Fibroblast of mammary gland (primary cell): ENCODE measurements around the gene PLK5.

Source experiments
- DNase-seq: peaks from one replicate; pipeline ENCODE4 v3.0.0-alpha.2; 2010; ENCODE audit warnings: low read depth
- H3K4me3 ChIP-seq: 2 replicates; pipeline ENCODE4 v1.5.1; 2011; ENCODE audit warnings: low read depth, mild to moderate bottlenecking, low read length, moderate library complexity; ENCODE audit not compliant: control insufficient read depth
- TF ChIP-seq, protein P1 (sequence below): conservative IDR thresholded peaks from 2 replicates; pipeline ENCODE4 v1.5.1; 2011; ENCODE audit warnings: low read depth, low read length, inconsistent platforms; ENCODE audit not compliant: control insufficient read depth, insufficient read depth

The PLK5 gene

DNA sequence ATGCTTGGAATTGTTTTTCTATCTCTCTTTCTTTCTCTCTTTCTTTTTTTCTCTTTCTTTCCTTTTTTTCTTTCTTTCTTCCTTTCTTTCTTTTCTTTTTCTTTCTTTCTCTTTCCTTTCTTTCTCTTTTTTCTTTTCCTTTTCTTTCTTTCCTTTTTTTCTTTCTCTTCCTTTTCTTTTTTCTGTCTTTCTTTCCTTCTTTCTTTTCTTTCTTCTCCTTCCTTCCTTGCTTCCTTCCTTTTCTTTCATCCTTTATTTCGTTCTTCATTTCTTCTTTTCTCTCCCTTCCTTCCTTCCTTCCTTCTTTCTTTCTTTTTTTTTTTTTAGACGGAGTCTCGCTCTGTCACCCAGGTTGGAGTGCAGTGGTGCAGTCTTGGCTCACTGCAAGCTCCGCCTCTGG lies 46.1 kb downstream of the PLK5 start:
- no peak for DNase-seq
- TF ChIP-seq, protein P1, sequence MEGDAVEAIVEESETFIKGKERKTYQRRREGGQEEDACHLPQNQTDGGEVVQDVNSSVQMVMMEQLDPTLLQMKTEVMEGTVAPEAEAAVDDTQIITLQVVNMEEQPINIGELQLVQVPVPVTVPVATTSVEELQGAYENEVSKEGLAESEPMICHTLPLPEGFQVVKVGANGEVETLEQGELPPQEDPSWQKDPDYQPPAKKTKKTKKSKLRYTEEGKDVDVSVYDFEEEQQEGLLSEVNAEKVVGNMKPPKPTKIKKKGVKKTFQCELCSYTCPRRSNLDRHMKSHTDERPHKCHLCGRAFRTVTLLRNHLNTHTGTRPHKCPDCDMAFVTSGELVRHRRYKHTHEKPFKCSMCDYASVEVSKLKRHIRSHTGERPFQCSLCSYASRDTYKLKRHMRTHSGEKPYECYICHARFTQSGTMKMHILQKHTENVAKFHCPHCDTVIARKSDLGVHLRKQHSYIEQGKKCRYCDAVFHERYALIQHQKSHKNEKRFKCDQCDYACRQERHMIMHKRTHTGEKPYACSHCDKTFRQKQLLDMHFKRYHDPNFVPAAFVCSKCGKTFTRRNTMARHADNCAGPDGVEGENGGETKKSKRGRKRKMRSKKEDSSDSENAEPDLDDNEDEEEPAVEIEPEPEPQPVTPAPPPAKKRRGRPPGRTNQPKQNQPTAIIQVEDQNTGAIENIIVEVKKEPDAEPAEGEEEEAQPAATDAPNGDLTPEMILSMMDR, result no peak
- no peak overlapping the region for H3K4me3 ChIP-seq

DNA sequence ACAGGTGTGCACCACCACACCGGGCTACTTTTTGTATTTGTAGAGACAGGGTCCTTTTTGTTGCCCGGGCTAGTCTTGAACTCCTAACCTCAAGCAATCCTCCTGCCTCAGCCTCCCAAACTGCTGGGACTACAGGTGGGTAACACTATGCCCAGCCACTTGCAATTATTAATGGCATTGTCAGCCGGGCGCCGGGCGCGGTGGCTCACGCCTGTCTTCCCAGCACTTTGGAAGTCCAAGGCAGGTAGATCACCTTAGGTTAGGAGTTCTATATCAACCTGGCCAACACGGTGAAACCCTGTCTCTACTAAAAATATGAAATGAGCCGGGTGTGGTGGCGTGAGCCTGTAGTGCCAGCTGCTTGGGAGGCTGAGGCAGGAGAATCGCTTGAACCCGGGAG lies 47.0 kb downstream of the PLK5 start:
- DNase-seq, result no peak
- H3K4me3 ChIP-seq, result no peak overlapping the region
- TF ChIP-seq, protein P1, result no peak

DNA sequence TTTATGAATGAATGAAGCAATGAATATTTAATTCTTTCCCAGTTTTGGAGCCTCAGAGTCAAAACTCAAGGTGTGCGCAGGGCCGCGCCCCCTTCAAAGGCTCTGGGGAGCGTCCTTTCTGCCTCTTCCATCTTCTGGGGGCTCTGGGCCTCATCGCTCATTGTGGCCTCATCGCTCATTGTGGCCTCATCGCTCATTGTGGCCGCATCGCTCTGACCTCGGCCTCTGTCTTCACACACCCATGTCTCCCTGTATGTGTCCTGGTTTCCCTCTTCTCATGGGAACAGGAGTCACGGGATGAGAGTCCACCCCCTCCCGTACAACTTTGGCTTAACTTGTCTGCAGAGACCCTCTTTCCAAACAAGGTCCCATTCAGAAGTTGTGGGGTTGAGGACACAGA lies 47.5 kb downstream of the PLK5 start:
- TF ChIP-seq, protein P1, result no peak
- H3K4me3 ChIP-seq, result no peak overlapping the region
- no peak for DNase-seq

DNA sequence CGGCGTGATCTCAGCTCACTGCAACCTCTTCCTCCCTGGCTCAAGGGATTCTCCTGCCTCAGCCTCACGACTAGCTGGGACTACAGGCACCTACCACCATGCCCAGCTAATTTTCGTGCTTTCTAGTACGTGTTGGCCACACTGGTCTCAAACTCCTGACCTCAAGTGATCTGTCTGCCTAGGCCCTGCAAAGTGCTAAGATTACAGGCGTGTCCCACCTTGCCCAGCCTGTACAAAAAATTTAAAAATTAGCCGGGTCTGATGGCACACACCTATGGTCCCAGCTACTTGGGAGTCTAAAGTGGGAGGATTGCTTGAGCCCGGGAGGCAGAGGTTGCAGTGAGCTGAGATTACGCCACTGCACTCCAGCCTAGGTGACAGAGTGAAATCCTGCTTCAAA lies 48.9 kb downstream of the PLK5 start:
- DNase-seq, result no peak
- TF ChIP-seq, protein P1, result no peak
- H3K4me3 ChIP-seq, result no peak overlapping the region

DNA sequence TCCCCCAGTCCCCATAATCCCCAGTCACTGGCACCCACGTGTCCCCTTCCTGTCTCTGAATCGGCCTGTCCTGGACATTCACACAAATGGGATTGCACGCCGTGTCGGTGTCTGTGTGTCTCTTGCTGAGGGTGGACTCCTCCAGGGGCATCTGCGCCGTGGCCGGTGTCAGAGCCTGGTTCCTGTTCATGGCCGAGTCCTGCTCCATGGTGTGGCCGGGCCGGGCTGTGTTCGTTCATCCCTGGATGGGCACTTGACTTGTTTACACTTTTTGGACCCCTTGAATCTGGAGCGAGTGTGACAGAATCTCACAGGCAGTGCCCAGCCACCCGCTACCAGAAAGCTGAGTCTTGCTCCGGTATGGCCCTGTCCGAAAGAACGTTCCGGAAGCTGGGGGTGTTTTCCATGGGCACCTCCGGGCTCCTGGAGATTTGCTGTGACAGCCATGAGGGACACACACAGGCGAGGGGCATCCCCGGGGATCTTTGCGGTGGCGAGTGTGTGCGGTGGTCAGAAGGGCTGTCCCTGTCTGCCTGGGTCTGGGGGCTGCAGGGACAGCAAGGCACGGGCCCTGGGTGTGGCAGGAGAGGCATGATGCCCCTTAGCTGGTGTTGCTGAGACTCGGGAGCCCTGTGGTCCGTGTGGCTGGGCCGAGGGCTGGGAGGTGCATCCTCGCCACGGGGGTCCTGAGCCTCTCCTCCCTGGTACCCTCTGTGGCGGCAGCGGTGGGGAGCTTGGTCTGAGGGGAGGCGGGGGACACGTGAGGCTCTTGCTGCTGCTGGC lies 50.7 kb downstream of the PLK5 start:
- H3K4me3 ChIP-seq, result no peak overlapping the region
- TF ChIP-seq, protein P1, result no peak
- no peak for DNase-seq

DNA sequence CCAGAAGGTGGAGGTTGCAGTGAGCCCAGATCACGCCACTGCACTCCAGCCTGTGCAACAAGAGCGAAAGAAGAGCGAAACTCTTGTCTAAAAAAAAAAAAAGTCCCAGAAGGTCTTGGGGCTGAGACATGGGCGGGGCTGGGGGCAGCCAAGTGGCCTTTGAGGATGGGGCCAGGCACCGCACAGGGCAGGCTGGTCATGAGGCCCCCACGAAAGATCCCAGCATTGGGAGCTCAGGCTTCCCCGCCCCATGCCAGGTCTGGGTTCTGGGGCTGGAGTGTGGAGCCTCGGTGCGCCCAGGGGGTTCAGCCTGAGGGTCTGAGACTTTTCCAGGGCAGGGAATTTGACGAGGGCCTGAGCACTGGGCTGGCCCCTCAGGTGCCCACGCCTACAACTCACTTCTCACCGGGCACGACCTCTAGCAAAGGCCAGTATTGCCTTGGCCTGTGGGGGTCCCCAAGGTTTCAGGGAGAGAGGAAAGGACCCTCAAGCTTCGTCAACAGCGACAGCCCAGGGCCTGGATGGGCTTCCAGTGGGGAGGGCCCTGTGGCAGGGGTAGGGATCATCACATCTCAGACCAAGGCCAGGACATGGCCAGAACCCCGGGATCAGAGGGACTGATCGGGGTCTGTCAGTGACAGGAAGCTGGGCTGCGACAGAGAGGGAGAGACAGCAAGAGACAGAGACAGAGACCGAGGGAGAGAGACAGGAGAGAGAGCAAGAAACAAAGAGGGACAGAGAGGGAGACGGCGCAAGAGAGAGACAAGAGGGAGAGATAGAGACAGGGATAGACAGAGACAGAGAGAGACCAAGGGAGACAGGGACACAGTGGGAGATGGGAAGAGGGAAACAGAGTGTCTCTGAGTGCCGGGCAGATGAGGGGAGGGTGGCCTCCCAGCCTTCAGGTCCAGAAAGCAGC lies 51.7 kb downstream of the PLK5 start:
- H3K4me3 ChIP-seq, result no peak overlapping the region
- TF ChIP-seq, protein P1, result no peak
- DNase-seq, result no peak
